HCT116 (cell line): Measurements from ENCODE around the gene HNF4A.

Experiments used
- ATF3 ChIP-seq: IDR thresholded peaks from 2 replicates; pipeline ENCODE4 v1.6.1; 2012
- CEBPB ChIP-seq: IDR thresholded peaks from 2 replicates; pipeline ENCODE4 v1.6.1; 2012; ENCODE audit warnings: low read depth
- CTCF ChIP-seq, 3 experiments: fragments of 200-600 bp in 1 of 3; sonication (generic) in 1 of 3; IDR thresholded peaks in 2 of 3; conservative IDR thresholded peaks in 1 of 3; 2 replicates each; pipeline ENCODE4 v1.5.1; 2012 to 2017; ENCODE audit warnings: low read depth in 2 of 3, low read length in 2 of 3, antibody characterized with exemption in 1 of 3, borderline replicate concordance in 1 of 3, control low read depth in 1 of 3, mild to moderate bottlenecking in 1 of 3, mixed read lengths in 1 of 3, mixed run types in 1 of 3, moderate library complexity in 1 of 3; ENCODE audit not compliant: insufficient read depth in 1 of 3
- EGR1 ChIP-seq: IDR thresholded peaks from 2 replicates; pipeline ENCODE4 v1.6.1; 2012; ENCODE audit warnings: low read depth
- ELF1 ChIP-seq: IDR thresholded peaks from 2 replicates; pipeline ENCODE4 v1.6.1; 2012; ENCODE audit warnings: low read depth, borderline replicate concordance
- EZH2 ChIP-seq: fragments of 200-600 bp; sonication (generic); IDR thresholded peaks from 2 replicates; pipeline ENCODE4 v1.6.1; 2017; ENCODE audit warnings: antibody characterized with exemption, mixed run types
- POLR2A ChIP-seq: IDR thresholded peaks from 2 replicates; pipeline ENCODE4 v1.7.0; 2011; ENCODE audit warnings: borderline replicate concordance; ENCODE audit not compliant: insufficient read depth, insufficient read length; ENCODE audit errors: extremely low read depth
- POLR2AphosphoS5 ChIP-seq: IDR thresholded peaks from 2 replicates; pipeline ENCODE4 v1.6.1; 2011; ENCODE audit warnings: mild to moderate bottlenecking, low read depth, low read length, moderate library complexity
- REST ChIP-seq: IDR thresholded peaks from 2 replicates; pipeline ENCODE4 v1.6.1; 2012; ENCODE audit warnings: low read depth
- SP1 ChIP-seq: IDR thresholded peaks from 2 replicates; pipeline ENCODE4 v1.6.1; 2012; ENCODE audit warnings: low read depth
- SRF ChIP-seq: IDR thresholded peaks from 2 replicates; pipeline ENCODE4 v1.6.1; 2012; ENCODE audit warnings: low read depth
- YY1 ChIP-seq: IDR thresholded peaks from 2 replicates; pipeline ENCODE4 v1.6.1; 2011; ENCODE audit warnings: low read length, low read depth, moderate library complexity, mild to moderate bottlenecking; ENCODE audit not compliant: insufficient replicate concordance; ENCODE audit errors: extremely low read depth
- ZBTB33 ChIP-seq: IDR thresholded peaks from 2 replicates; pipeline ENCODE4 v1.6.1; 2011; ENCODE audit warnings: mild to moderate bottlenecking, low read length, moderate library complexity; ENCODE audit not compliant: insufficient replicate concordance; ENCODE audit errors: extremely low read depth
- ZNF274 ChIP-seq: fragments of 200-500 bp; sonication (Bioruptor generic); IDR thresholded peaks from 2 replicates; pipeline ENCODE4 v1.6.1; 2014; ENCODE audit warnings: mild to moderate bottlenecking, low read depth, low read length, inconsistent platforms

- no peak for TF ChIP-seq CTCF (IDR thresholded peaks at IDR 0.05 in 2 of 3, conservative IDR thresholded peaks at IDR 0.05 in 1 of 3; ENCODE audit: borderline replicate concordance in 1 of 3, insufficient read depth in 1 of 3, low read depth in 2 of 3, low read length in 2 of 3)
- no peak for TF ChIP-seq ZBTB33
- TF ChIP-seq EZH2: no peak
- no peak for TF ChIP-seq YY1
- no peak for TF ChIP-seq POLR2A
- TF ChIP-seq REST: no peak
- TF ChIP-seq SP1: no peak
- no peak for TF ChIP-seq ELF1
- no peak for TF ChIP-seq SRF
- TF ChIP-seq EGR1: no peak
- TF ChIP-seq CEBPB: no peak
- TF ChIP-seq POLR2AphosphoS5: no peak
- no peak for TF ChIP-seq ZNF274
- no peak for TF ChIP-seq ATF3
Observed at GRCh38 chr20:44314870-44315269, 40.6 kb upstream of the HNF4A start.
